SK-N-SH (cell line): ENCODE results near the gene TMEM131L. TPM values are rescaled to one million over a fixed set of nuclear protein-coding genes. Genes with fewer than 3 reads are reported as not detected.

Source experiments
- CTCF ChIA-PET: fragments of 300-600, 350-600 bp; formaldehyde crosslinking; extraction: SDS; loops from one replicate; lab custom pipeline; 2021; lab: Yijun Ruan, JAX
- POLR2A ChIA-PET: fragments of 350-600 bp; sonication (Branson Sonifier 250); formaldehyde crosslinking; extraction: SDS; loops from one replicate; lab custom pipeline; 2020; ENCODE audit warnings: antibody characterized with exemption, inconsistent platforms; lab: Yijun Ruan, JAX
- DNase-seq: peaks from one replicate; pipeline ENCODE4 v3.0.0; 2012
- H2AFZ ChIP-seq: fragments of 200-600 bp; sonication (generic); 2 replicates; pipeline ENCODE4 v1.8.1; 2016; ENCODE audit warnings: antibody characterized with exemption, mild to moderate bottlenecking, low read depth
- H3F3A ChIP-seq: fragments of 200-600 bp; sonication (generic); replicated peaks from 2 replicates; pipeline ENCODE3; 2016; ENCODE audit warnings: antibody characterized with exemption, mild to moderate bottlenecking; ENCODE audit not compliant: insufficient read depth
- H3K27ac ChIP-seq, 2 experiments: fragments of 200-500 bp in 1 of 2; fragments of 200-600 bp in 1 of 2; sonication (Bioruptor generic) in 1 of 2; sonication (generic), shearing (Covaris generic) in 1 of 2; 2 replicates each; pipeline versions ENCODE4 v1.5.1 to v1.6.1; 2014 to 2016; ENCODE audit warnings: low read depth in 2 of 2, inconsistent platforms in 1 of 2, low read length in 1 of 2, mild to moderate bottlenecking in 1 of 2, mixed read lengths in 1 of 2
- H3K27me3 ChIP-seq: fragments of 200-600 bp; sonication (generic), shearing (Covaris generic); 2 replicates; pipeline ENCODE4 v1.6.1; 2016; ENCODE audit warnings: mixed run types; ENCODE audit not compliant: insufficient read depth
- H3K36me3 ChIP-seq, 2 experiments: fragments of 200-500 bp in 1 of 2; fragments of 200-600 bp in 1 of 2; sonication (Bioruptor generic) in 1 of 2; sonication (generic) in 1 of 2; replicated peaks in 1 of 2; 2 replicates each; pipeline versions ENCODE3 to v1.5.1; 2014 to 2016; ENCODE audit warnings: low read length in 1 of 2, mild to moderate bottlenecking in 1 of 2; ENCODE audit not compliant: insufficient read depth in 2 of 2, control insufficient read depth in 1 of 2
- H3K4me1 ChIP-seq, 2 experiments: fragments of 200-500 bp in 1 of 2; fragments of 200-600 bp in 1 of 2; sonication (Bioruptor generic) in 1 of 2; sonication (generic), shearing (Covaris generic) in 1 of 2; 2 replicates each; pipeline versions ENCODE4 v1.5.1 to v1.6.1; 2014 to 2016; ENCODE audit warnings: low read depth in 1 of 2, low read length in 1 of 2, mixed run types in 1 of 2; ENCODE audit not compliant: insufficient read depth in 2 of 2, control insufficient read depth in 1 of 2
- H3K4me2 ChIP-seq: fragments of 200-600 bp; sonication (generic), shearing (Covaris generic); 2 replicates; pipeline ENCODE4 v1.6.1; 2017; ENCODE audit warnings: mixed run types
- H3K4me3 ChIP-seq, 2 experiments: fragments of 200-500 bp in 1 of 2; fragments of 200-600 bp in 1 of 2; sonication (Bioruptor generic) in 1 of 2; sonication (generic), shearing (Covaris generic) in 1 of 2; 2 replicates each; pipeline versions ENCODE4 v1.5.1 to v1.8.1; 2014 to 2016; ENCODE audit warnings: low read depth in 2 of 2, inconsistent platforms in 1 of 2, low read length in 1 of 2, mild to moderate bottlenecking in 1 of 2, mixed read lengths in 1 of 2, moderate library complexity in 1 of 2
- H3K79me2 ChIP-seq: fragments of 200-600 bp; sonication (generic); 2 replicates; pipeline ENCODE4 v1.8.1; 2017; ENCODE audit warnings: mild to moderate bottlenecking; ENCODE audit not compliant: insufficient read depth
- H3K9ac ChIP-seq: fragments of 200-600 bp; sonication (generic); 2 replicates; pipeline ENCODE4 v1.6.1; 2017; ENCODE audit warnings: mixed run types
- H3K9me2 ChIP-seq: fragments of 200-600 bp; sonication (generic); 2 replicates; pipeline ENCODE4 v1.6.1; 2017; ENCODE audit warnings: mixed run types
- H3K9me3 ChIP-seq: fragments of 200-600 bp; sonication (generic); 2 replicates; pipeline ENCODE4 v1.6.1; 2017; ENCODE audit warnings: mixed run types, mild to moderate bottlenecking, moderate library complexity
- H4K20me1 ChIP-seq: fragments of 200-600 bp; sonication (generic); 2 replicates; pipeline ENCODE4 v1.6.1; 2017; ENCODE audit warnings: mild to moderate bottlenecking, mixed run types; ENCODE audit not compliant: insufficient read depth
- CHD2 ChIP-seq: fragments of 150-350 bp; IDR thresholded peaks from 2 replicates; pipeline ENCODE4 v1.6.1; 2018; ENCODE audit warnings: low read length; ENCODE audit not compliant: partially characterized antibody
- CTCF ChIP-seq: fragments of 200-600 bp; sonication (generic); IDR thresholded peaks from 2 replicates; pipeline ENCODE4 v1.6.1; 2017; ENCODE audit warnings: antibody characterized with exemption, mild to moderate bottlenecking, moderate library complexity
- EP300 ChIP-seq, 2 experiments: IDR thresholded peaks; 2 replicates each; pipeline versions ENCODE4 v1.4.0 to v1.6.1; 2012; ENCODE audit warnings: borderline replicate concordance in 1 of 2, low read depth in 1 of 2, low read length in 1 of 2
- EZH2phosphoT487 ChIP-seq: fragments of 200-600 bp; sonication (generic); IDR thresholded peaks from 2 replicates; pipeline ENCODE4 v1.6.1; 2017; ENCODE audit warnings: low read depth, mixed run types, mild to moderate bottlenecking, antibody characterized with exemption, moderate library complexity, borderline replicate concordance
- FOXJ3 ChIP-seq: sonication (generic); formaldehyde crosslinking; IDR thresholded peaks from 2 replicates; pipeline ENCODE4 v1.5.1; 2020; ENCODE audit warnings: mild to moderate bottlenecking, missing genetic modification reagents
- GABPA ChIP-seq: IDR thresholded peaks from 2 replicates; pipeline ENCODE4 v1.4.0; 2012; ENCODE audit warnings: low read depth, mild to moderate bottlenecking
- GATA2 ChIP-seq: sonication (generic); formaldehyde crosslinking; IDR thresholded peaks from 2 replicates; pipeline ENCODE4 v1.5.0; 2020; ENCODE audit warnings: mild to moderate bottlenecking, missing genetic modification reagents
- MEF2A ChIP-seq: IDR thresholded peaks from 2 replicates; pipeline ENCODE4 v1.4.0; 2012; ENCODE audit warnings: low read depth, borderline replicate concordance
- NFIC ChIP-seq: IDR thresholded peaks from 2 replicates; pipeline ENCODE4 v1.4.0; 2012; ENCODE audit warnings: borderline replicate concordance
- POLR2AphosphoS5 ChIP-seq: IDR thresholded peaks from 2 replicates; pipeline ENCODE4 v1.6.1; 2012; ENCODE audit warnings: low read depth, low read length
- RAD21 ChIP-seq: IDR thresholded peaks from 2 replicates; pipeline ENCODE4 v1.6.1; 2012; ENCODE audit warnings: mild to moderate bottlenecking, low read length
- RXRA ChIP-seq: IDR thresholded peaks from 2 replicates; pipeline ENCODE4 v1.4.0; 2012; ENCODE audit warnings: low read depth, mild to moderate bottlenecking, borderline replicate concordance
- SIN3A ChIP-seq: IDR thresholded peaks from 2 replicates; pipeline ENCODE4 v1.6.1; 2012; ENCODE audit warnings: low read depth, mild to moderate bottlenecking, low read length, moderate library complexity, borderline replicate concordance
- SMC3 ChIP-seq: IDR thresholded peaks from 2 replicates; pipeline ENCODE4 v1.6.1; 2012; ENCODE audit warnings: low read depth, low read length, improper control_type of control experiment
- TAF1 ChIP-seq: IDR thresholded peaks from 2 replicates; pipeline ENCODE4 v1.6.1; 2012; ENCODE audit warnings: low read depth, mild to moderate bottlenecking, low read length, moderate library complexity, borderline replicate concordance
- YY1 ChIP-seq: IDR thresholded peaks from 2 replicates; pipeline ENCODE4 v1.4.0; 2012; ENCODE audit warnings: low read depth, mild to moderate bottlenecking
- ZBTB33 ChIP-seq: IDR thresholded peaks from 2 replicates; pipeline ENCODE4 v1.4.0; 2012; ENCODE audit warnings: low read depth, borderline replicate concordance
- WGBS: methylation state at CpG from one replicate; pipeline ENCODE4 v1.1.6; 2017; ENCODE audit warnings: low lambda C conversion rate; 5-methylcytosine and 5-hydroxymethylcytosine counted together
- polyA plus RNA-seq, 3 experiments: library from polyadenylated mRNA; depleted of rRNA; stranded (reverse); fragments of >200 nt; gene quantifications; 2 replicates each; pipeline ENCODE4 v1.2.3, GENCODE V29; 2012
- TF ChIP-seq, protein P1 (sequence below): IDR thresholded peaks from 2 replicates; pipeline ENCODE4 v1.4.0; 2012; ENCODE audit warnings: low read depth, borderline replicate concordance

TMEM131L gene
- polyA plus RNA-seq, 1 of the 3 experiments (the other 2 are of a cell fraction): 6.2 TPM

DNA sequence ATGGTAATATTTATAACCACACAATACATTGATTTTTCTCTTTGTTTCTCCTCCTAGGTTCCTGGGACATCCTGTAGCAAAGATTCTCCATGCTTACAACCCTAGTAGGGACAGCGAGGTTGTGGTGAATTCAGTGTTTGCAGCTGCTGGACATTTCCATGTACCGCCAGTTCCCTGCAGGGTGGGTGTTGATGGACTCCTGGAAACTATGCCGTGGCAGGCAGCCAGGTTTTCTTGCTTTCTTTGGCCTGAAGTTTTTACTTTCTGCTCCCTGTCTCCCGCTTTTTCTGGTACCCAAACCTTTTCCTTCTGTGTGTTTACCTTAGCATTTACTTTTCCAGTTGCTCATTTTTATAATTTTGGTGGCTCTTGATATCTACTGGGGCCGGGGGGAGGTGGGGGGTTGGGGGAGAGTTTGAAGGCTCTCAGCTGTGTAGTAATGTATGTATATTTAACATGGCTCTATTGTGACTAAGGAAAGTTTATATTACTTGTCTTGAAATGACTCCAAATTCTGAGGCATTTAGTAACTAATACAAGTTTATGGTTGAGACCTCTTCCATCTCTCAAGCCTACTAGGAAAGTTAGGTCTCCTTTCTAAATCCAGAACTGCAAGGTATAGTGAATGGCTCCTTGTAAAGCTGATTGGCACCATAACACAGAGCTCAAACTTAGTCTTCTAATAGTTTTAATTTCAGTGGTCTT lies 89.7 kb downstream of the TMEM131L start:
- POLR2A ChIA-PET: interaction anchor here (0.8 kb wide), 1 partner anchor 210 kb away, joined by 3 read pairs; no protein-coding TSS in a partner anchor
- no peaks in the 10 kb centered on the region for H3K27me3 ChIP-seq
- CTCF ChIA-PET: interaction anchor here (1.6 to 1.7 kb wide), 2 partner anchors 16 to 212 kb away, joined by 3 to 4 read pairs; no protein-coding TSS in a partner anchor
- H3K9me2 ChIP-seq: no peaks in the 10 kb centered on the region
- H3K4me1 ChIP-seq: peaks cover 4 to 14% of the 10 kb centered on the region in 2 experiments; a peak in 3 of 4 replicates
- TF ChIP-seq NFIC (peak; percentile 77), TAF1 (no peak)
- no peak overlapping the region for H3K4me2 ChIP-seq
- no peak overlapping the region for H3K9ac ChIP-seq
- no peaks in the 10 kb centered on the region for H3K9me3 ChIP-seq
- peaks cover 0 to 6% of the 10 kb centered on the region in 2 experiments for H3K36me3 ChIP-seq
- H3K79me2 ChIP-seq: 0 out of 2 replicates have a peak, but pooled peaks cover 4% of the 10 kb centered on the region
- 40% methylated on average over 5 of the region's 5 CpGs for WGBS
- H3F3A ChIP-seq: peaks cover 7% of the 10 kb centered on the region
- no peak overlapping the region for H2AFZ ChIP-seq
- H4K20me1 ChIP-seq: no peaks in the 10 kb centered on the region
- peak overlapping the region in 1 of 2 experiments; percentile 34; a peak in 1 of 4 replicates for H3K27ac ChIP-seq
- H3K4me3 ChIP-seq: no peak overlapping the region
- no peak for DNase-seq

DNA sequence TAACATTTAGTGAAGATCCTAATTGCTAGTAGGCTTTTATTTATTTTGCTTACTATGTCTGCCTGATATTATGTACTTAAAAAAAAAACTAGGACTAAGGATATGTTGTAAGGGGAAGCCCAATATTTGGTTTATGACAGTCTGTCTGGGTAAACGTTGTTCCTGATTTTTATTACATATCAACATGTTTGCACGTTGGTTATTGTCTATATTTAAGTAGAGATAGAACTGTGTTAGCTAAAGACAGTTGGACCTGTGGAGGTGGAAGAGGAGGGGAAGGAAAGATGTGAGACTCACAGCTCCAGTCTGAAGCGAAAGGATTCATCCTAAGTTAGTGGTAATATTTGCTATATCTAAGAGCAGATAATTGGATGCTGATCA lies 90.3 kb downstream of the TMEM131L start:
- H3K9ac ChIP-seq: no peak overlapping the region
- TF ChIP-seq, protein P1, sequence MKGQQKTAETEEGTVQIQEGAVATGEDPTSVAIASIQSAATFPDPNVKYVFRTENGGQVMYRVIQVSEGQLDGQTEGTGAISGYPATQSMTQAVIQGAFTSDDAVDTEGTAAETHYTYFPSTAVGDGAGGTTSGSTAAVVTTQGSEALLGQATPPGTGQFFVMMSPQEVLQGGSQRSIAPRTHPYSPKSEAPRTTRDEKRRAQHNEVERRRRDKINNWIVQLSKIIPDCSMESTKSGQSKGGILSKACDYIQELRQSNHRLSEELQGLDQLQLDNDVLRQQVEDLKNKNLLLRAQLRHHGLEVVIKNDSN: no peak
- TF ChIP-seq FOXJ3 (CRISPR knock-in tag) (no peak), SMC3 (no peak), GATA2 (CRISPR knock-in tag) (no peak), GABPA (no peak), YY1 (no peak), CTCF (no peak), EZH2phosphoT487 (no peak), TAF1 (no peak), RXRA (no peak), EP300 (IDR thresholded peaks at IDR 0.05; ENCODE audit: borderline replicate concordance in 1 of 2, low read depth in 1 of 2, low read length in 1 of 2) (no peak), POLR2AphosphoS5 (no peak), SIN3A (no peak), CHD2 (no peak), ZBTB33 (no peak), MEF2A (no peak), RAD21 (no peak)
- H3K27ac ChIP-seq: peak overlapping the region in 1 of 2 experiments; percentile 34; a peak in 1 of 4 replicates
- H3K27me3 ChIP-seq: no peaks in the 10 kb centered on the region
- H3K79me2 ChIP-seq: 0 out of 2 replicates have a peak, but pooled peaks cover 4% of the 10 kb centered on the region
- no peak overlapping the region for H3K4me2 ChIP-seq
- H3K4me3 ChIP-seq: no peak overlapping the region
- H3F3A ChIP-seq: peaks cover 7% of the 10 kb centered on the region
- peaks cover 0 to 10% of the 10 kb centered on the region in 2 experiments for H3K36me3 ChIP-seq
- WGBS: 92% methylated on average over 3 of the region's 3 CpGs
- H3K9me3 ChIP-seq: no peaks in the 10 kb centered on the region
- H2AFZ ChIP-seq: no peak overlapping the region
- no peaks in the 10 kb centered on the region for H3K9me2 ChIP-seq
- no peaks in the 10 kb centered on the region for H4K20me1 ChIP-seq
- peaks cover 4 to 14% of the 10 kb centered on the region in 2 experiments; a peak in 3 of 4 replicates for H3K4me1 ChIP-seq
- ChIA-PET POLR2A (no interaction called here), CTCF (interaction anchor here (1.5 to 1.7 kb wide), 3 partner anchors 15 to 213 kb away, joined by 3 to 4 read pairs (median 4); no protein-coding TSS in a partner anchor)
- no peak for DNase-seq
